Measurements from ENCODE around the gene NMNAT3.

Gene NMNAT3

GRCh38 chr3:139517321-139518065, 160.3 kb downstream of the NMNAT3 start:
- Histone ChIP-seq H3K9me3 (ENCODE audit: low read length) (no peaks in the 10 kb centered on the region), H3K36me3 (ENCODE audit: insufficient read depth, low read length) (no peaks in the 10 kb centered on the region), H3K4me3 (ENCODE audit: low read depth in 1 of 2, low read length in 2 of 2) (no peak overlapping the region), H3K4me1 (ENCODE audit: insufficient read depth, low read length) (no peaks in the 10 kb centered on the region), H3K27ac (ENCODE audit: low read depth, low read length) (no peak overlapping the region), H3K9ac (ENCODE audit: low read length) (no peak overlapping the region), H3K27me3 (ENCODE audit: control insufficient read depth in 1 of 2, insufficient read depth in 2 of 2, low read length in 2 of 2) (no peaks in the 10 kb centered on the region)

GRCh38 chr3:139514741-139515140, 163.0 kb downstream of the NMNAT3 start:
- H3K27ac ChIP-seq (ENCODE audit: low read depth, low read length), result no peak overlapping the region
- no peaks in the 10 kb centered on the region for H3K4me1 ChIP-seq (ENCODE audit: insufficient read depth, low read length)
- no peaks in the 10 kb centered on the region for H3K36me3 ChIP-seq (ENCODE audit: insufficient read depth, low read length)
- no peak overlapping the region for H3K4me3 ChIP-seq (ENCODE audit: low read depth in 1 of 2, low read length in 2 of 2)
- no peaks in the 10 kb centered on the region for H3K9me3 ChIP-seq (ENCODE audit: low read length)
- H3K9ac ChIP-seq (ENCODE audit: low read length), result no peak overlapping the region
- no peaks in the 10 kb centered on the region for H3K27me3 ChIP-seq (ENCODE audit: control insufficient read depth in 1 of 2, insufficient read depth in 2 of 2, low read length in 2 of 2)

Measured in muscle layer of colon (tissue), 2 donors.